Hematopoietic multipotent progenitor cell (in vitro differentiated cells): ENCODE measurements around the gene ARHGDIG. TPM values are rescaled to one million over a fixed set of nuclear protein-coding genes. Genes with fewer than 3 reads are reported as not detected.

Source experiments
- DNase-seq, 3 donors: peaks; one replicate each; pipeline ENCODE4 v3.0.0-alpha.2; 2011 to 2015; ENCODE audit warnings: low read depth in 2 of 3, low spot score in 2 of 3
- total RNA-seq: library from RNA; depleted of rRNA; stranded (reverse); fragments of >200 nt; gene quantifications from one replicate; pipeline ENCODE4 v1.2.3, GENCODE V29; 2012

The ARHGDIG gene
- total RNA-seq, 1 donor: 0.27 TPM

- no peak for DNase-seq
These were observed 42.2 kb downstream of the ARHGDIG start for GRCh38 chr16:322476-323143.

- no peak for DNase-seq
These were observed 43.7 kb downstream of the ARHGDIG start for GRCh38 chr16:324201-324450.

GRCh38 chr16:324451-325334, 44.3 kb downstream of the ARHGDIG start:
- DNase-seq: peak; percentile 65 to 73 (median 66)

- peak in 1 of 3 donors; percentile 23 for DNase-seq
These were observed 45.2 kb downstream of the ARHGDIG start for GRCh38 chr16:325375-326145.

- no peak for DNase-seq
These were observed 50.4 kb downstream of the ARHGDIG start for GRCh38 chr16:330741-331140.

GRCh38 chr16:331181-331814, 50.9 kb downstream of the ARHGDIG start:
- DNase-seq: peak in 1 of 3 donors; percentile 47

Other genes with a start within 250 kb of the ARHGDIG start
- gene POLR3K, start 227.0 kb upstream of the ARHGDIG start, total RNA-seq: 9.4 TPM
- gene SNRNP25, start 226.8 kb upstream of the ARHGDIG start, total RNA-seq: 12.4 TPM
- gene RHBDF1, start 208.0 kb upstream of the ARHGDIG start, total RNA-seq: 11.3 TPM
- 194 TPM for gene MPG, start 202.4 kb upstream of the ARHGDIG start, total RNA-seq
- 36.9 TPM for gene NPRL3, start 141.9 kb upstream of the ARHGDIG start, total RNA-seq
- gene HBZ, start 127.9 kb upstream of the ARHGDIG start, total RNA-seq: not detected
- gene HBM, start 114.6 kb upstream of the ARHGDIG start, total RNA-seq: 1.3 TPM
- 169 TPM for gene HBA2, start 107.7 kb upstream of the ARHGDIG start, total RNA-seq
- 192 TPM for gene HBA1, start 103.9 kb upstream of the ARHGDIG start, total RNA-seq
- gene HBQ1, start 100.1 kb upstream of the ARHGDIG start, total RNA-seq: 3.8 TPM
- 50.4 TPM for gene LUC7L, start 51.1 kb upstream of the ARHGDIG start, total RNA-seq
- gene FAM234A, start 45.8 kb upstream of the ARHGDIG start, total RNA-seq: 47.4 TPM
- 1.3 TPM for gene RGS11, start 4.6 kb upstream of the ARHGDIG start, total RNA-seq
- 0.27 TPM for gene PDIA2, start 2.6 kb downstream of the ARHGDIG start, total RNA-seq
- 45.8 TPM for gene AXIN1, start 72.1 kb downstream of the ARHGDIG start, total RNA-seq
- 56.0 TPM for gene MRPL28, start 89.9 kb downstream of the ARHGDIG start, total RNA-seq
- 88.3 TPM for gene PGAP6, start 101.4 kb downstream of the ARHGDIG start, total RNA-seq
- 170 TPM for gene NME4, start 116.6 kb downstream of the ARHGDIG start, total RNA-seq
- gene DECR2, start 121.3 kb downstream of the ARHGDIG start, total RNA-seq: 13.5 TPM
- 23.4 TPM for gene RAB11FIP3, start 145.1 kb downstream of the ARHGDIG start, total RNA-seq
- gene CAPN15, start 247.1 kb downstream of the ARHGDIG start, total RNA-seq: 59.2 TPM